Adrenal gland (tissue), 12 donors: ENCODE data around the gene TIMM44. TPM values are rescaled to one million over a fixed set of nuclear protein-coding genes. Genes with fewer than 3 reads are reported as not detected.

ENCODE experiments used
- DNase-seq, 7 donors: peaks; one replicate each; pipeline ENCODE4 v3.0.0-alpha.2; 2019 to 2020
- H3K27ac ChIP-seq, 5 donors: fragments of 200-600 bp; sonication (generic) in 4 of 5; 1 replicate in 3 of 5; 2 replicates in 2 of 5; pipeline versions ENCODE4 v1.5.1 to v1.8.0; 2016 to 2020; ENCODE audit warnings: mild to moderate bottlenecking in 1 of 5
- H3K27me3 ChIP-seq: fragments of 200-600 bp; 2 replicates; pipeline ENCODE4 v1.8.0; 2021
- H3K36me3 ChIP-seq, 2 donors: fragments of 200-600 bp; replicated peaks in 1 of 2; 1 replicate in 1 of 2; 2 replicates in 1 of 2; pipeline versions ENCODE4 v1.5.1 to v1.8.0; 2018 to 2022
- H3K4me1 ChIP-seq, 2 donors: fragments of 200-600 bp; replicated peaks in 1 of 2; 1 replicate in 1 of 2; 2 replicates in 1 of 2; pipeline versions ENCODE4 v1.5.1 to v1.8.0; 2018 to 2021
- H3K4me3 ChIP-seq, 4 donors: fragments of 200-600 bp; sonication (generic) in 3 of 4; one replicate each; pipeline ENCODE4 v1.5.1; 2016 to 2018
- H3K9me3 ChIP-seq, 3 donors: fragments of 200-600 bp; sonication (generic) in 1 of 3; replicated peaks in 1 of 3; 1 replicate in 2 of 3; 2 replicates in 1 of 3; pipeline versions ENCODE4 v1.5.1 to v1.8.0; 2016 to 2021
- CTCF ChIP-seq, 6 experiments: fragments of 450-650 bp in 4 of 6; fragments of 200-600 bp in 2 of 6; sonication (generic) in 1 of 6; IDR thresholded peaks; 1 replicate in 5 of 6; 2 replicates in 1 of 6; pipeline versions ENCODE4 v1.5.1 to v1.8.0; 2016 to 2021; ENCODE audit warnings: antibody characterized with exemption in 6 of 6, mild to moderate bottlenecking in 2 of 6, moderate library complexity in 1 of 6
- POLR2A ChIP-seq, 2 donors: fragments of 450-650 bp; IDR thresholded peaks; one replicate each; pipeline ENCODE4 v1.6.1; 2017; ENCODE audit warnings: antibody characterized with exemption in 2 of 2, mild to moderate bottlenecking in 2 of 2, moderate library complexity in 1 of 2
- WGBS, 4 donors: extraction: QIAGEN DNeasy Blood & Tissue Kit in 2 of 4; methylation state at CpG; one replicate each; pipeline versions ENCODE4 v1.1.5 to v1.1.7; 2013 to 2017; 5-methylcytosine and 5-hydroxymethylcytosine counted together
- intact Hi-C, 2 donors: fragments of 100-400 bp; cut with DNase I; formaldehyde crosslinking; loops; one replicate each; pipeline versions ENCODE4 v1.14.1 to v1.15.0; 2022 to 2023
- polyA plus RNA-seq, 3 donors: library from polyadenylated mRNA; stranded (reverse); fragments of 200-250 nt in 2 of 3; fragments of 350-450 nt in 1 of 3; fragmentation: Illumina TruSeq in 1 of 3; extraction: RNeasy Lipid Tissue Mini Kit (QIAGEN cat#74804) in 1 of 3; gene quantifications; one replicate each; pipeline ENCODE4 v1.2.3, GENCODE V29; 2013 to 2014
- total RNA-seq, 9 donors: library from RNA; depleted of rRNA in 4 of 9; stranded (reverse); fragments of >200 nt in 4 of 9; fragments of 120-200 nt in 1 of 9; fragmentation: NEBNext Ultra II Directional in 1 of 9; extraction: Animal tissue kit (Norgen Biotek cat#: 25700) in 1 of 9; gene quantifications; one replicate each; pipeline versions ENCODE4 v1.1.0 to v1.2.4, GENCODE V29; 2013 to 2023
- donor health status: healthy with polysubstance abuse.
- donor health status: Bipolar disorder and iron deficiency.
- donor health status: DM: yes; HTN: yes; CAD: no.
- donor health status: DM: no; HTN: no; CAD: no.
- donor health status: DM: no; HTN: no; CAD: no.
- donor health status: DM: yes; HTN: yes; CAD: no.

Gene TIMM44
- total and polyA plus RNA-seq, 12 donors = 48.1 to 218 (median 60.8) TPM

- H3K36me3 ChIP-seq = peaks cover 0 to 49% of the 10 kb centered on the region in 2 donors
- intact Hi-C loops = no loop called here
These were observed 36.1 kb upstream of the TIMM44 start for GRCh38 chr19:7979559-7979958.

DNA sequence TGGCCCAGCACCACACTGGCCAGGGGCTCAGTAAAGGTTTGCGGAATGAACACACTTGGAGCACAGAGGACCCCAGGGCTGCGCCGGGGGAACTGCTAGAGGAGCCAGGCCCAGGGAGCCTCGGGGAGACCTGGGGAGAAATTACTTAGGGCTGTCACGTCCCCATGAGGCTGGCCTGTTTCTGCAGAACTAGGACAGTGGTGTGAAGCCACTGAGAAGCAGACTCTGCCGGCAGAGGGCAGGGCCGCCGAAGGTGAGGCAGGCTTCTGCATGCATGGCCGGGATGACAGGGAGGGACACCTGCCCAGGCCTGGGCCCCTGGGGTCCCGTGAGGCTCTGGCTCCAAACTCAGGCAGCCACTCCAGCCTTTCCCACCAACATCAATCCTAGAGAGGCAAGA, 35.5 kb upstream of the TIMM44 start:
- WGBS, 4 donors = 87 to 100% (median 93%) methylated on average over 2 to 10 of the region's 10 CpGs
- no peak for TF ChIP-seq POLR2A (IDR thresholded peaks at IDR 0.05)
- TF ChIP-seq CTCF (IDR thresholded peaks at IDR 0.05) = no peak
- Histone ChIP-seq H3K4me3 (no peak overlapping the region), H3K27ac (no peak overlapping the region), H3K4me1 (peaks cover 9 to 17% of the 10 kb centered on the region in 2 donors), H3K27me3 (no peaks in the 10 kb centered on the region), H3K9me3 (no peaks in the 10 kb centered on the region), H3K36me3 (peaks cover 0 to 47% of the 10 kb centered on the region in 2 donors)
- DNase-seq = no peak
- intact Hi-C loops = no loop called here

More at GRCh38 chr19:7979559-7979958, 36.1 kb upstream of the TIMM44 start:
- TF ChIP-seq POLR2A (IDR thresholded peaks at IDR 0.05) = no peak
- no peak for DNase-seq
- Histone ChIP-seq H3K27ac (no peak overlapping the region), H3K9me3 (no peaks in the 10 kb centered on the region), H3K27me3 (no peaks in the 10 kb centered on the region), H3K4me3 (no peak overlapping the region), H3K4me1 (peaks cover 9 to 17% of the 10 kb centered on the region in 2 donors)
- 89 to 92% methylated on average over 8 of the region's 8 CpGs; no CpG with 5 or more reads in 2 of the 4 donors for WGBS, 4 donors

- intact Hi-C loops = no loop called here
- 81 to 89% (median 84%) methylated on average over 8 to 12 of the region's 12 CpGs for WGBS, 4 donors
- H3K9me3 ChIP-seq = no peaks in the 10 kb centered on the region
- H3K27me3 ChIP-seq = no peaks in the 10 kb centered on the region
- no peak for DNase-seq
- H3K4me1 ChIP-seq = peaks cover 8 to 15% of the 10 kb centered on the region in 2 donors
- H3K36me3 ChIP-seq = peaks cover 0 to 51% of the 10 kb centered on the region in 2 donors
- H3K4me3 ChIP-seq = no peak overlapping the region
- no peak overlapping the region for H3K27ac ChIP-seq
- no peak for TF ChIP-seq CTCF (IDR thresholded peaks at IDR 0.05)
- TF ChIP-seq POLR2A (IDR thresholded peaks at IDR 0.05) = no peak
These were observed 34.8 kb upstream of the TIMM44 start for GRCh38 chr19:7978179-7978825.

GRCh38 chr19:7977723-7978040, 34.2 kb upstream of the TIMM44 start:
- peaks cover 2 to 9% of the 10 kb centered on the region in 2 donors for H3K4me1 ChIP-seq
- WGBS, 4 donors = 94 to 97% (median 96%) methylated on average over 5 to 6 of the region's 6 CpGs
- no peak for TF ChIP-seq POLR2A (IDR thresholded peaks at IDR 0.05)
- intact Hi-C loops = no loop called here
- no peaks in the 10 kb centered on the region for H3K27me3 ChIP-seq
- DNase-seq = no peak
- H3K9me3 ChIP-seq = no peaks in the 10 kb centered on the region
- H3K27ac ChIP-seq = no peak overlapping the region
- H3K36me3 ChIP-seq = peaks cover 0 to 52% of the 10 kb centered on the region in 2 donors
- no peak overlapping the region for H3K4me3 ChIP-seq

GRCh38 chr19:7977021-7977722, 33.7 kb upstream of the TIMM44 start:
- no peaks in the 10 kb centered on the region for H3K27me3 ChIP-seq
- H3K4me1 ChIP-seq = peaks cover 0 to 8% of the 10 kb centered on the region in 2 donors
- no peak overlapping the region for H3K27ac ChIP-seq
- TF ChIP-seq POLR2A (IDR thresholded peaks at IDR 0.05) = no peak
- no peak for TF ChIP-seq CTCF (IDR thresholded peaks at IDR 0.05)
- no peak for DNase-seq
- H3K36me3 ChIP-seq = peaks cover 0 to 50% of the 10 kb centered on the region in 2 donors
- H3K4me3 ChIP-seq = no peak overlapping the region
- no peaks in the 10 kb centered on the region for H3K9me3 ChIP-seq
- WGBS, 4 donors = 95 to 98% (median 96%) methylated on average over 14 to 15 of the region's 15 CpGs
- intact Hi-C loops = no loop called here
